GM12878 (cell line): Measurements from ENCODE around the gene ZNG1F.
"Not testable (repeated sequence)": the region's sequence is repeated elsewhere in the genome, so short reads cannot be mapped to it uniquely, and the experiment has no call there.

Source experiments
- CHD2 ChIP-seq: IDR thresholded peaks from 2 replicates; pipeline ENCODE4 v1.6.1; 2011; ENCODE audit warnings: low read depth, low read length, improper control_type of control experiment, borderline replicate concordance
- CTCF ChIP-seq, 3 experiments: IDR thresholded peaks in 2 of 3; conservative IDR thresholded peaks in 1 of 3; 2 replicates each; pipeline ENCODE4 v1.5.1; 2011; ENCODE audit warnings: low read depth in 3 of 3, low read length in 3 of 3, mild to moderate bottlenecking in 3 of 3, control low read depth in 2 of 3, moderate library complexity in 2 of 3, inconsistent platforms in 1 of 3, mixed read lengths in 1 of 3; ENCODE audit not compliant: control insufficient read depth in 2 of 3, insufficient read depth in 1 of 3; ENCODE audit errors: extremely low read depth in 1 of 3
- POLR2A ChIP-seq: IDR thresholded peaks from 2 replicates; pipeline ENCODE4 v1.6.1; 2011; ENCODE audit warnings: low read depth, mild to moderate bottlenecking, low read length

DNA sequence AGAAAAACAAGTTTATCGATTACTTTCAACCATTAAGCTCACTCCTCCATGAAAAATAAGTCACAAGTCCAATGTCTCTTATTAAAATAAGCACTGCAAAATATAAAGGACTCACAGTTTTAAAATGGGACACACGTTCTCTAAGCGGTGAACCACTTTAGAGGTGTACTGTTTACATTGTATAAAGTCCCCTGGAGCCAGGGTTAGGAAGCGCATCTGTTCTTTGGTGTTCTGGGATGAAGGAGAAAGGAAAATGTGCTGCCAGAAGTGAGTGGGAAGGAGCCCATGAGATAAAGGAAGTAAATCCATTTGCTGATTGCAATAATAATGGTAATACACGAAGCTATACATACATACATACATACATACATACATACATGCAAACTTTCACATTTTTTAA is 101.2 kb downstream of the ZNG1F start:
- not testable (repeated sequence) for TF ChIP-seq CHD2; POLR2A; CTCF (IDR thresholded peaks at IDR 0.05 in 2 of 3, conservative IDR thresholded peaks at IDR 0.05 in 1 of 3; ENCODE audit: control insufficient read depth in 2 of 3, extremely low read depth in 1 of 3, insufficient read depth in 1 of 3, low read depth in 3 of 3, low read length in 3 of 3)
